ENCODE results near the gene EFNA1. TPM values are rescaled to one million over a fixed set of nuclear protein-coding genes. Genes with fewer than 3 reads are reported as not detected.

Gene EFNA1
- total RNA-seq, 1 experiment from 2014 or later = 19.7 TPM

DNA sequence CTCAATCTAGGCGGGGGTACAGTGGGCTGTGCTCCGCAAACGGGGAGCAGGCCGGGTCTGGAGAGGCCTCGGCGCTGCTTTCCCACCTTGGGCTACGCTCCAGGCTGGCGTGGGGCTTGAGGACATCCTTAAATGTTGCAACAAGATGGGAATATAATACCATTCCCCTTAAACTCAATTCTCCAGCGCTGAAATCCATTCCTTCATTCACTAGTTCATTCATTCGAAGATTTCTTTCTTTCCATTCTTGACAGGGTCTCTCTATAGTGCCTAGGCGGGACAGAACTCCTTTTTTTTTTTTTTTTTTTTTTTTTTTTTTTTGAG lies 12.9 kb downstream of the EFNA1 start (continued):
- TF ChIP-seq ZNF274 (IDR thresholded peaks at IDR 0.05; ENCODE audit: low read depth, low read length) (no peak), SRF (IDR thresholded peaks at IDR 0.05; ENCODE audit: low read depth) (no peak), ZFX (IDR thresholded peaks at IDR 0.05) (no peak), CEBPB (IDR thresholded peaks at IDR 0.05; ENCODE audit: low read depth) (no peak), ELF1 (IDR thresholded peaks at IDR 0.05; ENCODE audit: borderline replicate concordance, low read depth) (no peak), EZH2phosphoT487 (IDR thresholded peaks at IDR 0.05; ENCODE audit: borderline replicate concordance) (no peak)
- TF ChIP-seq, protein P1, sequence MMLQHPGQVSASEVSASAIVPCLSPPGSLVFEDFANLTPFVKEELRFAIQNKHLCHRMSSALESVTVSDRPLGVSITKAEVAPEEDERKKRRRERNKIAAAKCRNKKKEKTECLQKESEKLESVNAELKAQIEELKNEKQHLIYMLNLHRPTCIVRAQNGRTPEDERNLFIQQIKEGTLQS (IDR thresholded peaks at IDR 0.05) = no peak

DNA sequence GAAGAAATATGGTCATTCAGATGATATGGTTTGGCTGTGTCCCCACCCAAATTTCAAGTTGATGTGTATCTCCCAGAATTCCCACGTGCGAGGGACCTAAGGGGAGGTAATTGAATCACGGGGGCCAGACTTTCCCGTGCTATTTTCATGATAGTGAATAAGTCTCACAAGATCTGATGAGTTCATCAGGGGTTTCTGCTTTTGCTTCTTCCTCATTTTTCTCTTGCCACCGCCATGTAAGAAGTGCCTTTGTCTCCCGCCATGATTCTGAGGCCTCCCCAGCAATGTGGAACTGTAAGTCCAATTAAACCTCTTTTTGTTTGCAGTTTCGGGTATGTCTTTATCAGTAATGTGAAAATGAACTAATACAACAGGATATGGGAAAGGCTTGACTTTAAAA lies 14.1 kb downstream of the EFNA1 start:
- no peaks in the 10 kb centered on the region for H4K20me1 ChIP-seq (ENCODE audit: insufficient read depth)
- H3K4me2 ChIP-seq (ENCODE audit: low read length) = no peak overlapping the region
- H3K27me3 ChIP-seq (ENCODE audit: insufficient read depth, low read length) = no peaks in the 10 kb centered on the region
- H2AFZ ChIP-seq (ENCODE audit: low read depth, low read length, poor library complexity, severe bottlenecking) = no peak overlapping the region
- H3K4me3 ChIP-seq (replicated peaks in 1 of 2; ENCODE audit: low read depth in 1 of 2, low read length in 2 of 2) = no peak overlapping the region
- intact Hi-C loops (cut with micrococcal nuclease) = no loop called here
- H3K36me3 ChIP-seq (ENCODE audit: control insufficient read depth in 1 of 2, insufficient read depth in 2 of 2, low read length in 2 of 2) = 0 out of 4 replicates have a peak, but pooled peaks cover 0 to 2% of the 10 kb centered on the region in 2 experiments
- POLR2A ChIA-PET = no interaction called here
- CTCF ChIA-PET = interaction anchor here (1.4 kb wide), 1 partner anchor 50 kb away, joined by 3 read pairs; no protein-coding TSS in a partner anchor
- TF ChIP-seq SRF (IDR thresholded peaks at IDR 0.05; ENCODE audit: low read depth) (no peak), CEBPB (IDR thresholded peaks at IDR 0.05; ENCODE audit: low read depth) (no peak), CBX3 (IDR thresholded peaks at IDR 0.05; ENCODE audit: low read depth) (no peak), SP1 (IDR thresholded peaks at IDR 0.05; ENCODE audit: low read depth) (no peak), EGR1 (IDR thresholded peaks at IDR 0.05; ENCODE audit: low read depth) (no peak), POLR2AphosphoS5 (IDR thresholded peaks at IDR 0.05; ENCODE audit: low read depth, low read length) (no peak)
- TF ChIP-seq, protein P2, sequence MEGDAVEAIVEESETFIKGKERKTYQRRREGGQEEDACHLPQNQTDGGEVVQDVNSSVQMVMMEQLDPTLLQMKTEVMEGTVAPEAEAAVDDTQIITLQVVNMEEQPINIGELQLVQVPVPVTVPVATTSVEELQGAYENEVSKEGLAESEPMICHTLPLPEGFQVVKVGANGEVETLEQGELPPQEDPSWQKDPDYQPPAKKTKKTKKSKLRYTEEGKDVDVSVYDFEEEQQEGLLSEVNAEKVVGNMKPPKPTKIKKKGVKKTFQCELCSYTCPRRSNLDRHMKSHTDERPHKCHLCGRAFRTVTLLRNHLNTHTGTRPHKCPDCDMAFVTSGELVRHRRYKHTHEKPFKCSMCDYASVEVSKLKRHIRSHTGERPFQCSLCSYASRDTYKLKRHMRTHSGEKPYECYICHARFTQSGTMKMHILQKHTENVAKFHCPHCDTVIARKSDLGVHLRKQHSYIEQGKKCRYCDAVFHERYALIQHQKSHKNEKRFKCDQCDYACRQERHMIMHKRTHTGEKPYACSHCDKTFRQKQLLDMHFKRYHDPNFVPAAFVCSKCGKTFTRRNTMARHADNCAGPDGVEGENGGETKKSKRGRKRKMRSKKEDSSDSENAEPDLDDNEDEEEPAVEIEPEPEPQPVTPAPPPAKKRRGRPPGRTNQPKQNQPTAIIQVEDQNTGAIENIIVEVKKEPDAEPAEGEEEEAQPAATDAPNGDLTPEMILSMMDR (IDR thresholded peaks at IDR 0.05 in 2 of 3, conservative IDR thresholded peaks at IDR 0.05 in 1 of 3; ENCODE audit: borderline replicate concordance in 1 of 3, insufficient read depth in 1 of 3, low read depth in 2 of 3, low read length in 2 of 3) = no peak
- TF ChIP-seq, protein P3, sequence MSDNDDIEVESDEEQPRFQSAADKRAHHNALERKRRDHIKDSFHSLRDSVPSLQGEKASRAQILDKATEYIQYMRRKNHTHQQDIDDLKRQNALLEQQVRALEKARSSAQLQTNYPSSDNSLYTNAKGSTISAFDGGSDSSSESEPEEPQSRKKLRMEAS (IDR thresholded peaks at IDR 0.05) = no peak
- TF ChIP-seq, protein P4, sequence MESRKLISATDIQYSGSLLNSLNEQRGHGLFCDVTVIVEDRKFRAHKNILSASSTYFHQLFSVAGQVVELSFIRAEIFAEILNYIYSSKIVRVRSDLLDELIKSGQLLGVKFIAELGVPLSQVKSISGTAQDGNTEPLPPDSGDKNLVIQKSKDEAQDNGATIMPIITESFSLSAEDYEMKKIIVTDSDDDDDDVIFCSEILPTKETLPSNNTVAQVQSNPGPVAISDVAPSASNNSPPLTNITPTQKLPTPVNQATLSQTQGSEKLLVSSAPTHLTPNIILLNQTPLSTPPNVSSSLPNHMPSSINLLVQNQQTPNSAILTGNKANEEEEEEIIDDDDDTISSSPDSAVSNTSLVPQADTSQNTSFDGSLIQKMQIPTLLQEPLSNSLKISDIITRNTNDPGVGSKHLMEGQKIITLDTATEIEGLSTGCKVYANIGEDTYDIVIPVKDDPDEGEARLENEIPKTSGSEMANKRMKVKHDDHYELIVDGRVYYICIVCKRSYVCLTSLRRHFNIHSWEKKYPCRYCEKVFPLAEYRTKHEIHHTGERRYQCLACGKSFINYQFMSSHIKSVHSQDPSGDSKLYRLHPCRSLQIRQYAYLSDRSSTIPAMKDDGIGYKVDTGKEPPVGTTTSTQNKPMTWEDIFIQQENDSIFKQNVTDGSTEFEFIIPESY (IDR thresholded peaks at IDR 0.05; ENCODE audit: extremely low read depth, insufficient replicate concordance, low read length) = no peak
- no TSS peak for BruUV-seq (replicated peaks)
- peaks cover 33% of the 10 kb centered on the region for H3K79me2 ChIP-seq (ENCODE audit: insufficient read depth, low read length)
- H3K27ac ChIP-seq (ENCODE audit: low read depth, low read length) = no peak overlapping the region
- no peak overlapping the region for H3K9ac ChIP-seq (ENCODE audit: low read length)
- no peak for ATAC-seq
- peaks cover 14 to 26% of the 10 kb centered on the region in 2 experiments for H3K4me1 ChIP-seq (ENCODE audit: control insufficient read depth in 1 of 2, insufficient read depth in 2 of 2, low read length in 2 of 2)
- no peaks in the 10 kb centered on the region for H3K9me2 ChIP-seq (ENCODE audit: insufficient read depth)
- no peak for DNase-seq (ENCODE audit: low read depth, low spot score)
- RAD21 ChIA-PET (ENCODE audit: low non-redundant PET in 1 of 2, low total read pairs in 2 of 2, uncharacterized antibody in 2 of 2, unreplicated experiment in 2 of 2) = no interaction called here
- H3K9me3 ChIP-seq (ENCODE audit: control insufficient read depth in 1 of 2, insufficient read depth in 1 of 2, low read depth in 1 of 2, low read length in 2 of 2) = no peaks in the 10 kb centered on the region

Measured in HCT116 (cell line).